GM21717 (cell line): Measurements from ENCODE around the gene COPZ2.
"Not testable (repeated sequence)": the region's sequence is repeated elsewhere in the genome, so short reads cannot be mapped to it uniquely, and the experiment has no call there.

Experiments
- ATAC-seq: cut with Tn5 transposase; IDR thresholded peaks from one replicate; pipeline ENCODE4 v1.9.1; 2021; ENCODE audit warnings: mild to moderate bottlenecking, moderate library complexity; ENCODE audit not compliant: unreplicated experiment

Gene COPZ2

DNA sequence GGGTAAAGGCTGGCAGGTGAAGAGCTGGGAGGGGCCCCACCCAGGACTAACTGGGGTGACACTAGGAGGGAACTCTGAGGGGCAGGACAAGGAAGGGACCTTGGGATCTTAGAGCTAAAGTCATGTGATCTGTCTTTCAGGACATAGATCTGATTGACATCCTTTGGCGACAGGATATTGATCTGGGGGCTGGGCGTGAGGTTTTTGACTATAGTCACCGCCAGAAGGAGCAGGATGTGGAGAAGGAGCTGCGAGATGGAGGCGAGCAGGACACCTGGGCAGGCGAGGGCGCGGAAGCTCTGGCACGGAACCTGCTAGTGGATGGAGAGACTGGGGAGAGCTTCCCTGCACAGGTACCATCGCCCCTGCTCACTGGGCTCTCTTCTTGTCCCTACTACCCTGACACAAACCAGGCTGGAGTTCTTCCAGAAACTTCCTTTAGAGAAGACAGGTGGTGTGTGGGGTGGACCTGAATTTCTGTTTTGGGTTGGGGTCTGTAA, 18.7 kb upstream of the COPZ2 start:
- no peak for ATAC-seq

DNA sequence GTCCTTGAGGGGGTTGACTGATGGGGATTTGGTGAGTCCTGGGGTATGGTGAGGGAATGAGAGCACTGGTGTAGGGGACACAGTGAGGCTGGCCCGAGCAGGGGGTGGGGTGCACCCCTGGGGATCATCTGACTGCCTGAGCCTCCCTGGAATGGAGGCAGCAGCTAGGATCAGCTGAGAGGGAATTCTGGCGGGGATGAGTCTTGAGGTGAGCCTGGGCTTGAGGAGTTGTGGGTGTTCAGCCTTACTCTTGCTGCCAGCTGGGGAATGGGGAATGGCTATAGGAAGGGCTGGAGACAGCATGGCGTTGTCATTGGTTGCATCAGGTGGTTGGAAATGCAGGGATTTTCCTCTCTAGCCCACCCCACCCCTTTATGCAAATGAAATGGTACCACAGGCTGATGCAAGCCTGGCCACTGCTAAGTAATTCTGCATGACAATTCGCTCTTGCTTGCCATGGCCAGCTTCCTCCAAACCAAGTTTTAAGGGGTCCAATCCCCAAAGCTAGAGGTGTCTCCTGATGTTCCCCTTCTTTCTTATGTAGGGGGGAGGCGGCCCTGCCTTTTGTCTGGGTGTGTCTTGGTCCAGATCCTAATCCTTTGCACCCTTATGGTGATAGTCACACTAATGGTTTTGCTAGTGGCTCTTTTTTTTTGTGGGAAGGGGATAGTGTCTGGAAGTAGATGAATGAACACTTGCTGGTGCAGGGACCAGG, 18.1 kb upstream of the COPZ2 start:
- peak; percentile 45 for ATAC-seq

DNA sequence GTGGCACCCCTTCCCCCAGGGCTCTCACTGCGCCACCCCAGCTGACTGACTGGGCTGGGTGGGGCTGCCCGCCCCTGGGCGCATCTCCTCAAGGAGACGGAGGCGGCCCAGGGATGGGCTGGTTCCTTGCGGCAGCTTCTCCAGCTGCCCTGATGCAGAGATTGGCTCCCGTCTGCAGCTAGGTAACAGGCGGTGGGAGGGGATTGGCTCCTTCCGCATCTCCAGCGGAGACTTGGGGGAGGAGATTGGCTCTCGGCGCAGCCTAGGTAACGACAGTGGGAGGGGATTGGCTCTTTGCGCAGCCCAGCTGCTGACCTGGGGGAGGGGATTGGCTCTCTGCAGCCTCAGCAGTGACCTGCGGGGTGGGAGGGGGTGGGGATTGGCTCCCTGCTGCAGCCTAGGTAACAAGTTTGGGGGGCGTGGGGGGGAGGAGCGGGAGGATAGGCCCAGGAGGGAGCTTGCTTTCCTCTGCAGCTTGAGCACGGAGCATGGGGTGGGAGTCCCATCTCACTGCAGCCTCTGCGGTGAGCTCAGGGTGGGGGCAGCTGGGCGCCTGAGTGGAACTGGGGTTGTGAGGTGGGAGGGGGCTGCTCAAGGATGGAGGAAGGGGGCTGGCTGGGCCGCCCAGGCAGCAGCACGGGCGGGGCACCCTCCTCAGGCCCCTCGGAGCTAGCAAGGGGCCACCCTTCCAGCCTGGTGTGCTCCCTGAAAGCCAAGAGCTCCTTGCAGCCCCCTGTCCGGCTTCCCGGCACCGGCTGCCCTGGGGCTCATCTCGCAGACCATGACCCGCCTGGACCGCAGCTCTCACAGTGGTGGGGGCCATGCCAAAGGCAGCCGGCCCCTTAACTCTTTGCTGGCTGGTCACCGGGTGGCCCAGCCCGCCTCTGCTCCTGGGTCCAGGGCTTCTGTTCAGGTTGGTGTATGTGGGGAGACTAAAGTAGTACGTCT, 16.9 kb upstream of the COPZ2 start:
- no peak for ATAC-seq

DNA sequence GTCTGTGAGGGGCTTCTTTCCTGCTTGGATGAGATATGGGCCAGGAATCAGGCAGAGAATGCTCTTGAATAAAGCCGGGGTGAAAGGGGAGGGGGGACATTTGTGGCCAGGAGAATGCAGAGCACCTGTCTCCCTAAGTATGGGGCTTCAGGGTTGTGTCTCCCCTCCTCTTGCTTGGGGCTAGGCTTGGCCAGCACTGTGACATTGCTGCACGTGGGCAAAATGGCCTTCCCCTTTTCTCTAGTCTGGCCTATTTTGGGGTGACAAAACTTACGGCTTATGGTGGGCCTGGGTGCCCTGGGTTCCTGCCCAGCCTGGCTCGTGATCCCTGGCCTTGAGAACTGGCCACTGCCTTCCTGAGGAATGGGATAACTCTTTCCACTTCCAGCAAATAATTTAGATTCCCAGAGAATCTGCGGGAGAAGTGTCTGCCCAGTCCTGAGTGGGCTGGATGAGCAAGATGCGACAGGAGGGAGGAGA, 16.2 kb upstream of the COPZ2 start:
- no peak for ATAC-seq

DNA sequence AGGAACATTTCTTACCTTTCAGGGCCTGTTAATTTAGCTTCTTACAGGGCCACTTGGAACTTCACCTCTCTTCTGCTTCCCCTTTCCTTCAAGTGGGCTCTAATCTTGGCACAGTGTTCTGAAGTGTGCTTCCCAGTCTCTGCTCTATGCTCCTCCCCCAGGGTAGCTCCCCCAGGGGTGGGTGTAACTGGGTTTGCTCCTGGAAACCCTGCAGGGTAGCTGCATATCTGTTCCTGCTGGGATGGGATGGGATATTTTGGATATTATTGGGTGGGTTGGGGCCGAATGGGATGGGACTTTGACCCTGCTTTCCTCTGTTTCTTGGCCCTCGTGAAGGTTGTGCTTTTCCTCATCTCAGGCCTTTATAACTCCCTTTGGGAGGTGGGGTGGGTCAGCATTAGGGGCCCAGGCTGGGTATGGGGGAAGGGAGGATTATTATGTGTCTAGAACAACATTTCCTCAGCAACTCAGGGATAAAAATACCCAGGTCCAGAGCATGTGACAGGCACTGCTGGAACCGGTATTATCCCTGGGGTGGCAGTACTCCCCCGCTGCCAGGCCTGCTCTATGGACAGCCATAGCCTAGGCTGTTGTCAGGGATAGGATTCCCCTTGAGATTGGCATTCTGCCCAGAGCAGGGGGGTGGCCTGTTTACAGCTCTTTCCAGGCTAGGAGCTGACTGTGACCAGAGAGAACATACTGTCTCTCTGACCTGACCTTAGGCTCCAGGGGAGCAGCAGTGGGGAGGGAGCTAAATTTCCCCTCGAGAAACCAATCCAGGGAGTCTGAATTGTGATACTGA, 15.6 kb upstream of the COPZ2 start:
- no peak for ATAC-seq

DNA sequence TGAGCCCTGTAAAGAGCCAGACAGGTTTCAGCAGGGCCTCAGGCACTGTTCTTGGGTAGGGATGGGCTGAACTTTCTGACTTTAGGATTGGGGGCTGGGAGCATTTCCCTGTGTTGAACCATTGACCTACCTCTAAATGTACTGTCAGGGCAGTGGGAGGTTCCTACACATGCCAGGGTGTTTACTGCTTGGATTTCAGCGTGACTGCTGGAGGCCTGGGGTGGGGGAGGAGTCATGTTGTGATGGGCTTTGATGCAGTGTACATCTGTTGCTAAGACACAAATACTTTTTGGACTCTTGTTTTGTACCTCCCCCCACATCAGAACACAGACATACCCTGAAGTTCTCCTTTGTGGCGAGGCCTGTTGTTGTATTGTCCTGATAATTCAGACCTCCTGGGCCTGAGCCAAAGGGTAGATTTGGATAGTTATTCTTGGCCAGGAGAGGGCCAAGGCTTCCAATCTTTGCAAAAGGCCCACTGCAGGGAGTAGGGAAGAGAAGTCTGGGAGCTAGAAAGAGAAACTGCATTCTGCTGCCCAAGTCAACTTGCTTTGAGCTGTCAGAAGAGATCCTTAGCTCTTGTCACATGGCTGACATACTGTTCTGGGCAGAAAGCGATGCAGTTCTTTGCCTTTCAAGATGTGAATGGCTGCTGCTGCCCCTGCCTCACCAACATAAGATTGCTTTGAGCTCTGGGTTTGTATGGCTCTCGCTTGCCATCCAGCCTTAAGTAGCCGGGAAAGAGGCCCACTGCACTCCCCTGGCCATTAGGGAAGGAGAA, 14.3 kb upstream of the COPZ2 start:
- ATAC-seq: no peak

DNA sequence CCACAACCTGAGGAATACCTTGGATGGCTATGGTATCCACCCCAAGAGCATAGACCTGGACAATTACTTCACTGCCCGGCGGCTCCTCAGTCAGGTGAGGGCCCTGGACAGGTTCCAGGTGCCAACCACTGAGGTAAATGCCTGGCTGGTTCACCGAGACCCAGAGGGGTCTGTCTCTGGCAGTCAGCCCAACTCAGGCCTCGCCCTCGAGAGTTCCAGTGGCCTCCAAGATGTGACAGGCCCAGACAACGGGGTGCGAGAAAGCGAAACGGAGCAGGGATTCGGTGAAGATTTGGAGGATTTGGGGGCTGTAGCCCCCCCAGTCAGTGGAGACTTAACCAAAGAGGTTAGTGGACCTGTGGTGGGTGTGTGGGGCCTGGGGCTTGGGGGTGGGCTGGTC, 13.7 kb upstream of the COPZ2 start:
- ATAC-seq: no peak

DNA sequence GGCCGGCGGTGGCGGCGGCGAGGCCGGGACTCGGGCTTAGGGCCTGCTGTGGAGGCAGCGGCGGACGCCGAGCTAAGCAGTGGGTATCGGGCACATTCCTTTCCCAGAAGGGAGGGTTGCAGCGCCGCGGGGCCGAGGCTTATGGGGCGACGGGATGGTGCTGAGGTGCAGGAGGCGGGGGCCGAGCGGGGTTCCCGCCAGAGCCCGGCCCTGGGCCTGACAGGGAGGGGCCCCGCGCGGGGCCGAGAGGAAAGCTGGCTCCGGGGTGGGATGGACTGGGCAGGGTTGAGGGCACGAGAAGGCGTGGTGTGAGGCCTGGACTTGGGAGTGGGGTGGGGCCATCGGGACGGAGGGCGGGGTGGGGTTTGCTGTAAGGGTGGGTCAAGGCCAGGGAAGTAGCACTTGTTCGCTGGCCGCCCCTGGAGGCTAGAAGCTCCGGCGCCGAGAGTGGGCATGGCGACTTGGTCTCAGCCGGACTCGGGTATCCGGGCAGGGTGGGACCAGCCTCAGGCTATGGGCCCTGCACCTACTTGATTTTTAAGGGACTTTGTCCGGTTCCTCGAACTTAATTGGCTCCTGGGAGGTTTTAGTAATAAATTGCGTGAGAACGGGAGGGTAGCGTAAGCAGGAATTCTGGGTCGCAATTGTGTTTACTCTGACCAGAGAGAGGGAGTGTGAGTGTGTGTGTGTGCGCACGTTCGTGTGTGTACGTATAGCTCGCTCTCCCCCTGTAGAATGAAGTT, 11.0 kb upstream of the COPZ2 start:
- ATAC-seq: peak; percentile 41

DNA sequence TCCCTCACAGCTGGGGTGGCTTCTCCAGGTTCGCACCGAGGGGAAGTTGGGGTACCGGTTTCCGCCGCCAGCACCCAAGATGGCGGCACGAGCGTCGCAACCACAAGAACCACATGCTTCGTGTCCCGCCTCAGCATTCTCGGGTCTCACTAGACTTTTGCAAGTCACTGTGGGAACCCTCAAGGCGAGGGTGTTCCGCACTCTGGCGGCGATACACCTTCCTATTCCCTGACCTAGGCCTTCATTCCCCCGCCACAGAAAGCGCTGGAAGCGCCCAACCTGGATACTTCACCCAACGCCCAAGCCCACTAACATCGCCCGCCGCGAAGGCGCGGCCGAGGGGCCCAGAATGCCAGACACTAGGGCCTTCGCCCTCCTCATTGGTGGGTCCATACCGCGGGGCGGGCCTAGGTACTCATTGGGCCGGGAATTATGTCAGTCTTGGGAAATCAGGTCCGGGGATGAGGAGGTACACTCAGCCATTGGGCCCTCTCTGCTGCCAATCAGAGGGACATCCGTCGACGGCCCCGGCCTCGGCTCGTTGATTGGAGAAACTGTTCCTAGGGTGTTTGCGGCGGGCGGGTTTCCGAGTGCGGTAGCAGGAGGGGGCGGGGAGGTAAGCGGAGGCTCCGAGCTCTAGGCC, 10.3 kb upstream of the COPZ2 start, which contains the start of gene NFE2L1:
NFE2L1 (plus strand) TSS at position 619 of the 643 bp plus-strand sequence. CDS start 2,760 bp downstream, outside the sequence.
- peak; percentile 90 for ATAC-seq

DNA sequence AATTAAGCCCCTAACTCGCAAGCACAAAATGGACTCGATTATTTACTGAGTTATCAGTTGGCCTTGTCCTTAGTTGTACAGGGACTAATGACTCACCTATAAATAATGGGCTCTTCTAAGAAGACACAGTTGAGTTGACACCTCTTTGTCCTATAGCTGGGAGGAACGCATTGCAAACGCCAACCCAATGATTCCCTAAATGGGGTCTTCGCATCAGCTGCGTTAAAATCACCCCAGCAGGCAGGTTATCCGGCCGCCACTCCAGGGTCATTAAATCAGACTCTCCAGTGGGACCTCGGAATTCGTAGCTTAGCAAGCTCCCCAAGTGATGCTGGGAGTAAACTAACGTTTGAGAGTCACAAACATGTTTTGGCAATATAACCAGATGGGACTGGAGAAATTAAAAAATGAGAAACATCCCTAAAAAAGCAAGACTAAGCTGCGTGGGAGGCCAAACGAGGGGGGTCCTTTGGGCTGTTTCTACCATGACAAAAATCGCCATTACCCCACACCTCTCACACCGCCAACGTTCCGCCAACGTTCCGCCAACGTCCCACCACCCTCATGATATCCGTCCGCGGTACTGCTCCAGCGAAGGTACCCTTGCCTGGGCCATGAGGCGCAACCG, 9.6 kb upstream of the COPZ2 start:
- ATAC-seq: no peak

DNA sequence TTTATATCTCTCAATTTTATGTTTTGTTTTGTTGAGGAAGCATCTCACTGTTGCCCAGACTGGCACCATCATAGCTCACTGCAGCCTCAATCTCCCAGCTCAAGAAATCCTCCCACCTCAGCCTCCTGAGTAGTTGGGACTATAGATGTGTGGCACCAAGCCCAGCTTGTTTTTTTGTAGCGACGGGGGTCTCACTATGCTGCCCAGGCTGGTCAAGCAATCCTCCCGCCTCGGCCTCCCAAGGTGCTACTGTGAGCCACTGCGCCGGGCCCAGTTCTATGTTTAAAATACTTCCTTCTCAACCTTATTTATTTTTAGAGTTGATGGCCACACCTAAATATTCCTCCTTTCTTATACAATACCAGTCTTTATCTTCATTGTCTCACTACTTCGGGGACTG, 8.7 kb upstream of the COPZ2 start:
- ATAC-seq: no peak

DNA sequence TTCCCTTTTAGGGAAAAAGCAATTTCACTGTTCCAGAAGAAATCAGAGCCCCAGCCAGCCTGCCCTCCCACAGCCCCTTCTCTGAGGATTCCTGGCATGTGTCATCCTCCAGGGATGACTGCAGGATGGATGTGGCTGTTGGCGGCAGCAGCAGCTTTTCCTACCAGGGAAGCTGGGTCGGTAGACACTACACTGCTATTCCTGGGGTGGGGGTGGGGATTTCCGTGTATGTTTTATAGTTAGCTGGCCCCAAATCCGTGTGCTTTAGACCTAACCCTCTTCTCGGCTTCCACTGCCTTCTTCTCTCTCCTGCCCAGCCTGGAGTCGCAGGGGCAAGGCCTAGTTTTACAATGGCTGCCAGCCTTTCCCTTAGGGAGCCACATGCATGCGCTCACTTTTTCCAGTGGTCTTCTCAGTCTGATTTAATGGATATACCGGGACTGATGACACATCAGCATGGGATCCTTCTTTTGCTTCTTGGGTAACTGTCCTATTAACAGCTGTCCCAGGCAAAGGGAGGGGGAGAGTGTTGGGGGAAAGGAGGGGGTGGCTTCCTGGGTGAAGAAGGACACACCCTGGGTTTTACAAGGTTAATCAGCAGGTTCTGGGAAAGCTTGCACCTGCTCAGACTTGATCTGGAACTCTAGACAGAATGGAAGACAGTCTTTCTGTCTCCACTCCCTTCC, 7.9 kb upstream of the COPZ2 start:
- ATAC-seq: no peak

DNA sequence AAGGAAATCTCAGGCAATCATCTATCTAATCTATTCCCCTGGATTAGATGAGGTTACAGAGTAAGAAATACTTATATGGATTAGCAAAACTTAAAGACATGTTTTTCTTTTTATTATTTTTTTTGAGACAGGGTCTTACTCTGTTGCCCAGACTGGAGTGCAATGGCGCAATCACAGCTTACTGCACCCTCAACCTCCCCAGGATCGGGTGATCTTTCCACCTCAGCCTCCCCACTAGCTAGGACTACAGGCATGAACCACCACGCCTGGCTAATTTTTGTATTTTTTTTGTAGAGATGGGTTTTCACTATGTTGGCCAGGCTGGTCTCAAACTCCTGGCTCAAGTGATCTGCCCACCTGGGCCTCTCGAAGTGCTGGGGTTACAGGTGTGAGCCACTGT, 7.3 kb upstream of the COPZ2 start:
- ATAC-seq: no peak

DNA sequence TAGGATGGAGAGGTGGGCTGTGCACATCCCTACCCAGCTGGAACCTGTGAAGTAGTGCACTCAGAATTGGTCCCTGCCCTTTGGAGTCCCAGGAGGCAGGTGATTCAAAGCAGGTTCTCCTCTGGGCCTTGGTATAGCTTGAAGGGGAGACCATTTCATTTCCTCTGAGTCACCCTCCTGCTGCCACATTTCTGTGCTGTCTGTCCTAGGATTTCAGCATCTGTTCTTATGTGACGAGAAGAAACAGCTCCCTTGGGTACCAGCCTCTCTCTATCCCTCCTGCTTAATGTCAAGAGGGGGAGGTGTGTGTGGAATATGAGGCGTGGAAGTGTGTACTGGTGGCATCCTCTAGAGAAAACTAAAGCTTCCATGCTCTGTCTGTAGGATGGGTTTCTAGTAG, 5.6 kb upstream of the COPZ2 start:
- no peak for ATAC-seq

DNA sequence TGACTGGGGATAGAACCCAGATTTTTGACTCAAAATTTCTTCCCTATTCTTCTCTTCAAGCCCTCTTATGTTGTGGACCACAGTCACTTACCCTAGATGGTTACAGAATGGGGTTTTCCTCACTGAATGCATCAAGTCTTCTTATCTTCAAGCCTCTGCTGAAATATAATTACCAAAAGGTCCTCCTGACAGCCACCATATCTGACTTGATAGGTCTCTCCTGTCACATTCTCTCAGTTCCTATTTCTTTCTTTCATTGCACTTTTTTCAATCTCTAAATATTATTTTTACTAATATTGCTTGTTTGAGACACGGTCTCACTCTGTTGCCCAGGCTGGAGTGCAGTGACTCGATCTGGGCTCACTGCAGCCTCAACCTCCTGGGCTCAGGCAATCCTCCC, 1.1 kb upstream of the COPZ2 start:
- no peak for ATAC-seq

DNA sequence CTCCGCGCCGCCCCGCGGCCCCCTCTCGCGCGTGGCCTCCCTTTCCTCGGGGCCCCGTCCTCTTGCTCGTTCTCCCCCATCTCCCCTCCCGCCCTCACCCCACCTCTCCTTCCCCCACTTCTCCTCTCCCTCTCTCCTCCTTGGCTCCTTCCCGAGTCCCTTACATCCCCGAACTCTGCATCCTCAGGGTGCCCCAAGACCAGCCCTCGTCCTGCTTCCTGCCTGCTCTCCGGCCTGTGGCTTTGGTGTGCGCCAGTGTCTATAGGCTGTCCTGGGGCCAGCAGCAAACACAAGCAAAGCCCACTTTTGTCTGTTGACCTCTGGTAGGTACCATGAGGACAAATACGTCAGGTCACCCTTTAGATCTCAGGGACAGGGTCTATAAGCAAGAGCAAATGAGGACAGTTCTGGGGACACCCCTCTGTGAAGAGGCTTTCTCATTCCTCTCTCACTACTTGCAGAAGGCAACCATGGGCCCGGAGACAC, 284 bp upstream of the COPZ2 start:
- no peak for ATAC-seq

DNA sequence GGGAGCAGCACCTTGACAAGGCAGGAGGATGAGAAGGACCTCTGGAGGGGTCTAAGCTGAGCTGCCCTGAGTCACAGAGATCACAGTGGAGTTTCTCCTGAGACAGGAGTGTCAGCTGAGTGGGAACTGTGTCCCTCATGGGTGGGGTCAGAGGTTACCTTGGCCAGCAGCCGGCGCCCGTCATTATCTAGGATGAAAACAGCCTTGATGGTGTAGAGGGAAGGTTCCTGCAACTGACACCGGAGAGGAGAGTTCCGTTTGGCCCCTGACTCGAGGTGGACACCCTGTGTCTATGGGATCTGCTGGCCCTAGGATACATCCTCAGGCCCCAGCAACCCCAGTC, 933 bp downstream of the COPZ2 start:
- no peak for ATAC-seq

DNA sequence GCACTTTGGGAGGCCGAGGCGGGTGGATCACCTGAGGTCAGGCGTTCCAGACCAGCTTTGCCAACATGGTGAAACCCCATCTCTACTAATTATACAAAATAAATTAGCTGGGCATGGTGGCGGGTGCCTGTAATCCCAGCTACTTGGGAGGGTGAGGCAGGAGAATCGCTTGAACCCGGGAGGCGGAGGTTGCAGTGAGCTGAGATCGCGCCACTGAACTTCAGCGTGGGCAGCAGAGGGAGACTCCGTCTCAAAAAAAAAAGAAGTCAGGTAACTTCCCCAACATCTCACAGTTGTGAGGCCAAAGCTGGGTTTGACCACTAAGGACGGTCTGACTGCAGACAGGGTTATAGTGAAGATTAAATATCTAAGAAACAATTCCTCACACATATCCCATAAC, 2.9 kb downstream of the COPZ2 start:
- ATAC-seq: not testable (repeated sequence)
